NOMO-1 treated with dmso at 0.1 percent for 144 hours (cell line): ENCODE measurements around the gene WDR55.
"Not testable (repeated sequence)": the region's sequence is repeated elsewhere in the genome, so short reads cannot be mapped to it uniquely, and the experiment has no call there.

Experiments used
- DNase-seq: peaks from one replicate; lab custom pipeline; 2025; ENCODE audit not compliant: unreplicated experiment; lab: John Stamatoyannopoulos, UW

The WDR55 gene, protein sequence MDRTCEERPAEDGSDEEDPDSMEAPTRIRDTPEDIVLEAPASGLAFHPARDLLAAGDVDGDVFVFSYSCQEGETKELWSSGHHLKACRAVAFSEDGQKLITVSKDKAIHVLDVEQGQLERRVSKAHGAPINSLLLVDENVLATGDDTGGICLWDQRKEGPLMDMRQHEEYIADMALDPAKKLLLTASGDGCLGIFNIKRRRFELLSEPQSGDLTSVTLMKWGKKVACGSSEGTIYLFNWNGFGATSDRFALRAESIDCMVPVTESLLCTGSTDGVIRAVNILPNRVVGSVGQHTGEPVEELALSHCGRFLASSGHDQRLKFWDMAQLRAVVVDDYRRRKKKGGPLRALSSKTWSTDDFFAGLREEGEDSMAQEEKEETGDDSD

DNA sequence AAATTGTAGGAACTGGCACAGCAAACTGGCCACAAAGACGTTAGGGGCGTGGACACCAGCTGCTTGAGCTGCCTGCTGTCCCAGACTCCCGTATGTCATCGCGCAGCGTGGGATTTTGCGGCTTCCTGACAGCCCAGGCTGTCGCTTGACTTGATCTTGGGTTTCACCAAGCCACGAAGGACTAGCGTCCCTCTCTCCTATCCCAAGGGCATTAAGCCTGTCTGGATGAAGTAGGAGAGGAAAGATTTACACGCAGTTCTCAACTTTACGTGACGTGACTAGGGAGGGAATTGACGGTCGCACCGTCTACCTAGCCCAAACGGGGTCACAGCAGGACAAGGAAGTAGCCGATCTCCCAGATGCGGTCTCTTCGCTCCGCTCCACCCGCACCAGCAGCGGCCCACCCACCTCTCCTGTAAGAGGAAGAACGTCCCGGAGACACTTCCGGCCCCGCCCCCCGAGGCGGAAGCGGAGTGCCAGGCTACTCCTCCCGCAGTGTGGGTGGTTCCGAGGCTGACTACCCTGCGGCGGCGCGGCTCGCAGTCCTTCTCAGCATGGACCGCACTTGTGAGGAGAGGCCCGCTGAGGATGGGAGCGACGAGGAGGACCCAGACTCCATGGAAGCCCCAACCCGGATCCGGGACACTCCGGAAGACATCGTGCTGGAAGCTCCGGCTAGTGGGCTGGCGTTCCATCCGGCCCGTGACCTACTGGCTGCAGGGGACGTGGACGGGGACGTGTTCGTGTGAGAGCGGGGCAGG lies at the start of gene WDR55:
Gene WDR55 (plus strand): TSS at position 546 of the 761 bp plus-strand sequence. CDS start 9 bp downstream, at position 555.
- peak; percentile 96 for DNase-seq

DNA sequence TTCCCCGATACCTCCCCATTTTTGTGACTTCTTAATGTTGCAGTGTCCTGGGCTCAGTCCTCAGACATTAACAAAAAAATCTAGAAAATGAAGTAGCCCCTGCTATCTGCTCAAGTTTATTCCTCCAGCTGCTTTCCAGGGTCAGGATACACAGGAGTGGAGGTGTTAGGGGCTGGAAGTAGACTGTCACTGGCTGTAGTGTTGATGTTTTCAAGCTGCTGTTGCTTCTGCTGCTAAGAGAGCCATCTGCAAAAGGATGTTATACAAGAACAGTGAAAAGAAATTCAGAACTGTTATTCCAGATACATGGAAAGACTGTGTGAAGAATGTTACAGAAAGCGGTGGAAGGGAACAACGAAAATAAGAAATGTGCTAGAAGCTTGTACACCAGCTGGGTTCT lies 42.4 kb upstream of the WDR55 start:
- no peak for DNase-seq

DNA sequence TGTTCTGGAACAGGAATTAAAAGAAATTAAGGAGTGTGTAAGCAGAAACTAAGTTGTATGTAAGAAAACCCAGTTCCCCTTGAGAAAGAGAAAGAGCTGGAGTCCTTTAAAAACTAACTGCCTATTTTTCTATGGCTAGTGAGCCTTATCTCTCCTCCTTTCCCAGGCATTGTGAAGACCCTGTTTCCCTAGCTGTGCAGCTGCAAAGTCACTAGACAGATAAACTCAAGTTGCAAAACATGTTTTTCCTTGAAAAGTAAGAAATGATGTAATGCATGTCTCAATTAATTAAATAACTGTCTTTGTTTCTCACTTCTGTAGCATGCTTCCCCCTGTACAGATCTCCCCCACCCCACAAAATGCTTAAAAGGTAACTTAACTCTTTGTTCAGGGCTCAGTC lies 41.6 kb upstream of the WDR55 start:
- DNase-seq, result not testable (repeated sequence)

DNA sequence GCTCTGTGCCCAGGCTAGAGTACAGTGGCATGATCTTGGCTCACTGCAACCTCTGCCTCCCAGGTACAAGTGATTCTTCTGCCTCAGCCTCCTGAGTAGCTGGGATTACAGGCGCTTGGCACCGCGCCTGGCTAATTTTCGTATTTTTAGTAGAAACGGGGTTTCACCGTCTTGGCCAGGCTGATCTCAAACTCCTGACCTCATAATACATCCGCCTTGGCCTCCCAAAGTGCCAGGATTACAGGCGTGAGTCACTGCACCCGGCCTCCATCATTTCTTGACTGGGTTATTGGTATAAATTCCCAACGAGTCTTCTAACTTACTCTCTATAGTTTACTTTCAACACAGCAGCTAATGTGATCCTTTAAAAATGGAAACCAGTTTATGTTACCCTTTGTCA lies 39.8 kb upstream of the WDR55 start:
- not testable (repeated sequence) for DNase-seq

DNA sequence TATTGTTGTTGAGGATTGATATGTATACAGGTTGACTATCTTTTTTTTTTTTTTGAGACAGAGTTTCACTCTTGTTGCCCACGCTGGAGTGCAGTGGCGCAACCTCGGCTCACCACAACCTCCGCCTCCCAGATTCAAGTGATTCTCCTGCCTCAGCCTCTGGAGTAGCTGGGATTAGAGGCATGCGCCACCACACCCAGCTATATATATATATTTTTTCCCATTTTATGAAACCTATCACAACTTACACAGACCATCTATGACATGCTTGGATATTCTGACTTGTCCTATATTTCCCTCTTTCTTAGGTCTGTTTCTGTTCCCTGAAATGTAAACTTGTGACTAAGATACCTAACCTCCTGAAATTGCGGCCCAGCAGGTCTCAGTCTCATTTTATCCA lies 36.7 kb upstream of the WDR55 start:
- DNase-seq, result no peak

DNA sequence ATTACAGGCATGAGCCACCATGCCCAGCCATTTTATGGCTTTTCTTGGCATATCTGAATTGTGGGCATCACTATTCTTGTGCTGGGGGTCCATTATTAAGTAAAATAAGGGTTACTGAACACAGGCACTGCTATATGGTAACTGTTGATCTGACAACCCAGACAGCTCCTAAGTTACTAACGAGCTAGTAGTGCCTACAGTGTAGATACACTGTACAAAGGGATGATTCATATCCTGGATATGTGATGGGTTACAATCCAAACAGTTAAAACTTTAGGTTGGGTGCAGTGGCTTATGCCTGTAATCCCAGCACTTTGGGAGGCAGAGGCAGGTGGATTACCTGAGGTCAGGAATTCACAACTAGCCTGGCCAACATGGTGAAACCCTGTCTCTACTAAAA lies 36.0 kb upstream of the WDR55 start:
- DNase-seq, result no peak

DNA sequence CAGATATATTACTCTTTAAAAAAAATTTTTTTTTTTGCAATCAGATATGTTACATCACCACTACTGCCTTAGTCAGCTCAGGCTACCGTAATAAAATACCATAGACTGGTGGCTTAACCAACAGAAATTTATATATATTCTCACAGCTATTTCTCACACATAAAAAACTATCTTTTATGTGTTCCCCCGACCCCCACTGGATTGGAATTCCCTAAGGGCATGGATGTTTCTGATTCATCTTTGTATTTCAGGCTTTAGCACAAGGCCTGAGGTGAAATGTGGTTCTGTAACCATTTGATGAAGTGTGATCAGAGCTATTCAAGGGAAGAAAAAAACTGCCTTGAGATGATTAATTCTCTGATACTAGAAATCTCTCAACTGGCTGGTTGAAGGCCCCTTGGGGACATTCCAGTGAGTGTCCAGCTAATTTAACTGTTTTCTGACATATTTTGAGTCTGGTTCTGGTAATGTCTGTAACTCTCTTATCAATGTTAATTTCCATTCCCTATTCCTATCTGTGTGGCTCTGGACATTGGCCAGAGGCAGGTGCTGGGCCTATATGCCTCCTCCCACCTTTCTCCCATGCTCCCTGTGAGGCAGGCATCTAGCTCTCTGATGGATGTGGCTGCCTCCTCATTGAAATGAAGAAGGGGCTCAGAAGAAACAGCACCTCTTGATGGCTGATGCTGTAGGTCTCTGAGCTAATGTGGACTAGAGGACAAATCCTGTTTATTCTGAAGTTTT lies 34.2 kb upstream of the WDR55 start:
- DNase-seq, result no peak

GRCh38 chr5:140631036-140631417 lies 33.7 kb upstream of the WDR55 start:
- DNase-seq, result peak; percentile 55

DNA sequence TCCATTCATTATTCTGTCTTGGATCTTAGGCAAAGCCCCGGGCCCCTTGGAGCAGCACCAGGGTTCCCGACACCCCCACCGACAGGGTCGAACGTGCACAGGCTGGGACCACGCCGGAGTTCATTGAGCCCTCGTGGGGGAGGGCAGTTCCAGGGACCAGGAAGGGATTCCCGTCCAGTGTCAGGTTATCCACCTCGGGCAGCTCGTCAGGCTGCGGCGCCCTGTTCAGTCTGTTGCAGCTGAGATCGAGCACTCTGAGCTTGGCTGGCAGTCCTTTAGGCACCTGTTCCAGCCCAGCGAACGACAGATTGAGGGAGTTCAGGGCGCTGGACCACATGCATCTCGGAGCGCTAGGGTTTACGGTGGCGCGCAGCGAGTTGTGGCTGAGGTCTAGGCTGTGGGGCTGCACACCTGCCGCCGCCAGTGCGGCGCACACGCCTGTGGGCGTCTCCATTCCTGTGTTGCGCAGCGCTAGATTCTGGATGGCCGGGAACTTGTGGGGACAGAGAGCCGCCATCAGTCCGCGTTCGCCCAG lies 32.8 kb upstream of the WDR55 start:
- no peak for DNase-seq

- no peak for DNase-seq
Measured at GRCh38 chr5:140632366-140633020, 32.2 kb upstream of the WDR55 start.

DNA sequence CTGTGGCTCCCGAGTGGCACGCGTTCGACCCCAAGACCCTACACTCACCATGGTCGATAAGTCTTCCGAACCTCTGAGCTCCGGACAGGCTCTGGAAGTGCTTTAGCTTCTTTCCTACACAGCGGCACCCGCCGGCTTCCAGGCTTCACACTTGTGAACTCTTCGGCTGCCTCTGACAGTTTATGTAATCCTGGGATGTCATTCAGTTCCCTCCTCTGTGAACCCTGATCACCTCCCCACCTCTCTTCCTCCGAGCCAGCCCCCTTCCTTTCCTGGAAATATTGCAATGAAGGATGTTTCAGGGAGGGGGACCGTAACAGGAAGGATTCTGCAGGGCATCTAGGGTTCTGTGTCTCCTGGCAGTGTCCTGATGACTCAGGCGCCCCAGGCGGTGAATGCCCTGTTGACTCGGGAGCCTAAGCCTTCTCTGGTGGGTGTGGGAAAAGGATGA lies 31.7 kb upstream of the WDR55 start, which contains the start of gene CD14:
Gene CD14 (minus strand): TSS at position 155 of the 451 bp plus-strand sequence. CDS start 104 bp downstream, at position 51.
- DNase-seq, result no peak

DNA sequence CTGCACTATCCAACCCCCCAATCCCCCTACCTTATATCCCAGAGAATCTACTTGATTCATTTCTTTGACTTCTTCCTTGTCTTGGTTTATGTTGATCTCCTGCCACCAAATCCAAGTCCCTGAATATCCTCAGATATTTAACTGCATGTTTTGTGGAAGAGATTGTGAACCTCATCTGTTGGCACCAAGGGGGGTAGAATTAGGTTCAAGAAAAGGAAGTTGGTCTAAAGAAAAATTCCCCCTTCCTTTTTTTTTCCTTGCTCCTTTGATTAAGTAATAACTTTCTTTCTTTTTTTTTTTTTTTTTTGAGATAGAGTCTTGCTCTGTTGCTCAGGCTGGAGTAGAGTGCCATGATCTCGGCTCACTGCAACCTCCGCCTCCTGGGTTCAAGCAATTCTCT lies 31.2 kb upstream of the WDR55 start:
- no peak for DNase-seq

- no peak for DNase-seq
Measured at GRCh38 chr5:140634103-140634502, 30.6 kb upstream of the WDR55 start.

DNA sequence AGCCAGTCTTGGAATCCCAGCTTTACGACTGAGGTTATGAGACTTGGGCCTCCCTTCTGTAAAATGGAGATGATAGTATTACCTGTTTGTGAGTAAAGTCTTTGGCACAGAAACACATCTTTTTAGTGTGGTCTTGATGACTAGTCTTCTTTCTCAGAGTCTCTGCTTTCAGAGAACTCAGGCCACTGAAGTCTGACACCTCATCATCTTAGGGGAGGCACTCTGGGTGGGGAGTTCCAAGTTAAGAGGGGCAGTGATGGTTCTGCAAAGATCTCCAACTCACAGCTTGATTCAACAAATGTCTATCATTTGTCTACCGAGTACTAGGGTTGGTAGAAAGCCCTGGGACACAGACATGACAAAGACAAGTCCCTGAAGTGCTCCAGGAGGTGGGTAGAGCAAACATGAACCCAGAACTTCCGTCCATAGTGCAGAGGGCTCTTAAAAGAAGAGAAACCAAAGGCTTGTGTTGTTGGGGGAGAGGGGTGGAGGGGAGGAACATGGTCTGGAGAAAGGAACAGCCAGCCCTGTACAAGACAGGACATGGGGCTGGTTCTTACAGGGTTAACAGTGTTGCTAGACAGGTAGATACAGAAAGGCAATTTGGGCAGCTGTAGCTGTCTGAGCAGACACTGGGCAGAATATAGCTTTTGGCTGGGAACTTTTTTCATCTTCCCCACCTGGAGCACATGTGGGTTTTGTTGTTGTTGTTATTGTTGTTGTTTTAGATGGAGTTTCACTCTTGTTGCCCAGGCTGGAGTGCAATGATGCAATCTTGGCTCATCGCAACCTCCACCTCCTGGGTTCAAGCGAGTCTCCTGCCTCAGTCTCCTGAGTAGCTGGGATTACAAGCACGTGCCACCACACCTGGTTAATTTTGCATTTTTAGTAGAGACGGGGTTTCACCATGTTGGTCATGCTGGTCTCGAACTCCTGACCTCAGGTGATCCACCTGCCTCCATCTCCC lies 29.1 kb upstream of the WDR55 start:
- no peak for DNase-seq

DNA sequence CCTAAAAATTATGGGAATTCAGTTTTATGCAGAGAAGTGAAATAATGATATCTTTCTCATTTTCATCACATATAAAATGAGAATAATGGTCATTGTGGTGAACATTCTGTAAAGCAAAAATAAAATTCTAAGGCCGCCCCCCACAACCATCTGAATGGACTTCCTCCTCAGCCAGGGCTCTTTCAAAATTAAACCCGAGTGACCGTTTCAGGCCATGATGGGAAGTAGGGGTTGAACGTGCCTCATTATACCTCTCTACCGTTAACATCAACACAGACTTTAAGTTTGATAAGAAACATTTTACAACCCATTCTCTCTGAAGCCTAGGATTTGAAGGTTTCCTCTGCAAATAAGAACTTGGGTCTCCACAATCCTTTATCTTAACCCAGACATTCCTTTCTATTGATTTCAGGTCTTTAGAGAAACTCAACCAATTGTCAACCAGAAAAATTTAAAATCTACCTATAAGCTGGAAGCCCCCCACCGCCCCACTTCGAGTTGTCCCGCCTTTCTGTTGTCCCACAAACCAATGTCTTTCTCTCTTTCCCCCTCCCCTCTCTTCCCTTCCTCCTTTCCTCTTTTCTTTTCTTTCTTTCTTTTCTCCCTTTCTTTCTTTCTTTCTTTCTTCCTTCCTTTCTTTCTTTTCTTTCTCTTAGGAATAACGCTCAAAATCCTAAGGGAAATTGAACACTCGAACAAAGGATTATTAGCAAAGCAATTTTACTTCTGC lies 27.2 kb upstream of the WDR55 start:
- DNase-seq, result no peak

- DNase-seq, result not testable (repeated sequence)
Measured at GRCh38 chr5:140638898-140639147, 25.9 kb upstream of the WDR55 start.

GRCh38 chr5:140639148-140639981 lies 25.3 kb upstream of the WDR55 start, which contains the start of gene TMCO6:
TSS of gene TMCO6 (plus strand) at chr5:140639451. CDS start at chr5:140639528, 77 bp downstream.
- peak; percentile 96 for DNase-seq

DNA sequence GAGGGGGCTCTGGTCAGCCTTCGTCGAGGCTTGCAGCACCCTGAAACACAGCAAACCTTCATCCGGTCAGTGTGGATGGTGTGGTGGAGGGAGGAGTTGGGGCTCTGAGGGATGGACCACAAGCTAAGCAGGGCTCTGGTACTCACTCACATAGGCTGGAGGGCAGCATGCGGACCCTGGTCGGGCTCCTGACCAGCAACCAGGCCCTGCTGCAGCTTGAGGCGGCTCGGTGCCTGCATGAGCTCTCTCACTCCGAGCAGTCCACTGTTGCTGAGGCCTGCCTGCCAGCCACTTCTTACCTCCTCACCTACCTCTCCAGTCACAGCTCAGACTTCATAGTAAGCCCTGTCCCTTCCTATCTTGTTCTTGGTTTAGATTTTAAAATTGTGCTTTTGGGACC lies 23.0 kb upstream of the WDR55 start:
- no peak for DNase-seq
